Ishikawa (cell line): Measurements from ENCODE around the gene IGSF5.

Experiments used
- CEBPB ChIP-seq: IDR thresholded peaks from 2 replicates; pipeline ENCODE4 v1.6.1; 2012
- CREB1 ChIP-seq: IDR thresholded peaks from 2 replicates; pipeline ENCODE4 v1.6.1; 2012; ENCODE audit warnings: low read depth
- EGR1 ChIP-seq: IDR thresholded peaks from 2 replicates; pipeline ENCODE4 v1.6.1; 2012
- EP300 ChIP-seq: IDR thresholded peaks from 2 replicates; pipeline ENCODE4 v1.6.1; 2012; ENCODE audit warnings: borderline replicate concordance
- FOXM1 ChIP-seq: IDR thresholded peaks from 2 replicates; pipeline ENCODE4 v1.6.1; 2012; ENCODE audit warnings: low read depth, borderline replicate concordance
- MAX ChIP-seq: IDR thresholded peaks from 2 replicates; pipeline ENCODE4 v1.6.1; 2012
- NFIC ChIP-seq: IDR thresholded peaks from 2 replicates; pipeline ENCODE4 v1.6.1; 2012
- RAD21 ChIP-seq: IDR thresholded peaks from 2 replicates; pipeline ENCODE4 v1.6.1; 2012; ENCODE audit warnings: low read depth
- REST ChIP-seq: IDR thresholded peaks from 2 replicates; pipeline ENCODE4 v1.6.1; 2012; ENCODE audit warnings: low read depth, mild to moderate bottlenecking
- TAF1 ChIP-seq: IDR thresholded peaks from 2 replicates; pipeline ENCODE4 v1.6.1; 2012; ENCODE audit warnings: low read depth, mild to moderate bottlenecking
- TCF12 ChIP-seq: IDR thresholded peaks from 2 replicates; pipeline ENCODE4 v1.6.1; 2012; ENCODE audit warnings: low read depth
- TEAD4 ChIP-seq: IDR thresholded peaks from 2 replicates; pipeline ENCODE4 v1.6.1; 2012
- USF1 ChIP-seq: IDR thresholded peaks from 2 replicates; pipeline ENCODE4 v1.6.1; 2012
- YY1 ChIP-seq: IDR thresholded peaks from 2 replicates; pipeline ENCODE4 v1.6.1; 2012; ENCODE audit warnings: low read depth
- ZBTB7A ChIP-seq: IDR thresholded peaks from 2 replicates; pipeline ENCODE4 v1.6.1; 2012; ENCODE audit warnings: low read depth

Gene IGSF5

GRCh38 chr21:39721885-39722284 is 23.1 kb upstream of the IGSF5 start:
- TF ChIP-seq TCF12 (no peak), YY1 (no peak), ZBTB7A (no peak), EP300 (no peak)

GRCh38 chr21:39724944-39725343 is 20.0 kb upstream of the IGSF5 start:
- TF ChIP-seq EP300 (no peak), TEAD4 (no peak), TCF12 (no peak), RAD21 (no peak), CEBPB (no peak), ZBTB7A (no peak), USF1 (no peak), NFIC (no peak), TAF1 (no peak), YY1 (no peak), FOXM1 (no peak), REST (no peak), EGR1 (no peak), CREB1 (no peak), MAX (no peak)

GRCh38 chr21:39726133-39726532 is 18.9 kb upstream of the IGSF5 start:
- no peak for TF ChIP-seq CEBPB
- TF ChIP-seq FOXM1: no peak
- TF ChIP-seq MAX: no peak
- TF ChIP-seq TCF12: no peak
- no peak for TF ChIP-seq RAD21
- TF ChIP-seq TAF1: no peak
- no peak for TF ChIP-seq NFIC
- TF ChIP-seq CREB1: no peak
- no peak for TF ChIP-seq REST
- TF ChIP-seq EGR1: no peak
- no peak for TF ChIP-seq YY1
- TF ChIP-seq EP300: no peak
- no peak for TF ChIP-seq TEAD4
- no peak for TF ChIP-seq USF1
- TF ChIP-seq ZBTB7A: no peak

GRCh38 chr21:39727401-39728120 is 17.4 kb upstream of the IGSF5 start:
- TF ChIP-seq YY1: no peak
- no peak for TF ChIP-seq TAF1
- TF ChIP-seq RAD21: no peak
- no peak for TF ChIP-seq REST

- no peak for TF ChIP-seq CREB1
- TF ChIP-seq TAF1: no peak
- TF ChIP-seq TCF12: no peak
- no peak for TF ChIP-seq REST
- TF ChIP-seq USF1: no peak
- TF ChIP-seq YY1: no peak
- TF ChIP-seq ZBTB7A: no peak
- no peak for TF ChIP-seq EGR1
These were observed 16.6 kb upstream of the IGSF5 start for GRCh38 chr21:39728341-39728740.
